ENCODE data around the gene GRIN1. TPM values are rescaled to one million over a fixed set of nuclear protein-coding genes. Genes with fewer than 3 reads are reported as not detected.

The GRIN1 gene
- total and polyA plus RNA-seq, 10 of the 15 experiments (the other 5 are each of a cell fraction or from before 2014, with no cell fraction given): 0.05 to 0.10 (median 0.06) TPM; not detected in 6

DNA sequence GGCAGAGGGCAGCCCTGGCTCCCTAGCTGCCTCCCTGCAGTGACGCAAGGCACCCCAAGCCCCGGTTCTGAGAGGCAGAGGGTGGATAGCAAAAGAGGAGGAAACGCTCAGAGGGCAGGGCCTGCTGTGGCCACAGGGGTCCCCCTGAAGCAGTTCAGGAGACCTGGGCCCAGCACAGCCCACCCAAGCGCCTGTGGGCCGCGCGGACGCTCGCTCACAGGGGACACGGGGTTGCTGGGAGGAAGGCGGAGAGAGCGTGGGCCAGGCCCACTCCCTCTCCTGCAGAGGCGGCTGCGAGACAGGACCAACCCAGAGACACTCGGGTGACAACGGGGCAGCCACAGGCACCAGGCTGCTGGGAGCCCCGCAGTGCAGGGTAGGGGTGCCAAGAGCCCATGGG is 40.8 kb downstream of the GRIN1 start:
- ATAC-seq (no peak), FAIRE-seq (no peak), DNase-seq (ENCODE audit: low read depth, low spot score) (no peak)
- no peak overlapping the region for H3K27ac ChIP-seq (ENCODE audit: control insufficient read depth, insufficient read depth)
- H4K20me1 ChIP-seq (ENCODE audit: control insufficient read depth, insufficient read depth): no peaks in the 10 kb centered on the region
- intact Hi-C loops (cut with micrococcal nuclease; ENCODE audit: unreplicated experiment) (no loop called here), in situ Hi-C loops (cut with MboI) (no loop called here)
- H3K36me3 ChIP-seq (ENCODE audit: control insufficient read depth in 2 of 2, insufficient read depth in 2 of 2, low read length in 1 of 2): peaks cover 7 to 26% of the 10 kb centered on the region in 2 experiments
- ChIA-PET SMC1A (ENCODE audit: uncharacterized antibody, unreplicated experiment) (no interaction called here), CTCF (no interaction called here), POLR2A (no interaction called here), RAD21 (ENCODE audit: unreplicated experiment) (no interaction called here)
- H3K9ac ChIP-seq (ENCODE audit: control insufficient read depth, insufficient read depth, low read length): no peak overlapping the region
- no peaks in the 10 kb centered on the region for H3K27me3 ChIP-seq (replicated peaks in 1 of 2; ENCODE audit: control insufficient read depth in 2 of 2, insufficient read depth in 2 of 2, low read length in 1 of 2)
- no TSS peak for BruUV-seq (replicated peaks)
- H3K4me2 ChIP-seq (ENCODE audit: control insufficient read depth, insufficient read depth): no peak overlapping the region
- WGBS (ENCODE audit: insufficient coverage, insufficient replicate concordance, low lambda C conversion rate, missing lambda C conversion rate): 86% methylated on average over 17 of the region's 17 CpGs
- H3K79me2 ChIP-seq (ENCODE audit: control insufficient read depth, insufficient read depth, low read length): no peaks in the 10 kb centered on the region
- no peak for TF ChIP-seq FOS (IDR thresholded peaks at IDR 0.05; ENCODE audit: borderline replicate concordance, extremely low read depth, insufficient read length)
- TF ChIP-seq PAX5 (IDR thresholded peaks at IDR 0.05; ENCODE audit: borderline replicate concordance, low read depth, low read length): no peak
- TF ChIP-seq POLR2A (IDR thresholded peaks at IDR 0.05; ENCODE audit: low read depth, low read length): 0 out of 2 replicates have a peak, but pooled peaks have one; percentile 10
- H2AFZ ChIP-seq (ENCODE audit: control insufficient read depth, low read depth, low read length): no peak overlapping the region
- H3K4me3 ChIP-seq: no peak overlapping the region
- no peaks in the 10 kb centered on the region for H3K4me1 ChIP-seq (ENCODE audit: control insufficient read depth, insufficient read depth, low read length)
- H3K9me3 ChIP-seq (replicated peaks; ENCODE audit: control insufficient read depth, insufficient read depth, low read length): no peaks in the 10 kb centered on the region

DNA sequence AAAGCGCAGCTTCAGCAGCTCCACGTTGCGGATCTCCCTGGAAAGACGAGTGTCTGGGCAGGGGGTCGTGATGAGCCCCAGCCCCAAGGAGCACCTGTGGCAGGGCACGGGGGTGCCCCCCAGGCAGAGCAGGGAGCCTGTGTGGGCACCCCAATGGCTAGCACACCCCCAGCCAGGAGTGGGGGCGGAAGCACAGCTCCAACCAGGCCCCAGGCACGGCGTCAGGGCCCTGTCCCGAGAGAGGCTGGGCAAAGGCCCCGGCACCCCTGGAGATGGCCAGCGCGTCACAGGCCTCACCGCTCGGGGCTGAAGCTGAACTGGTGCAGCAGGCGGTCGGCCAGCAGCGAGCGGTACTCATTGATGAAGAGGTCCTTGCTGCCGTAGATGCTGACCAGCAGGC is 41.5 kb downstream of the GRIN1 start:
- intact Hi-C loops (cut with micrococcal nuclease; ENCODE audit: unreplicated experiment) (no loop called here), in situ Hi-C loops (cut with MboI) (no loop called here)
- FAIRE-seq (no peak), DNase-seq (ENCODE audit: low read depth, low spot score) (no peak), ATAC-seq (no peak)
- H3K4me3 ChIP-seq: no peak overlapping the region
- 92% methylated on average over 16 of the region's 20 CpGs for WGBS (ENCODE audit: insufficient coverage, insufficient replicate concordance, low lambda C conversion rate, missing lambda C conversion rate)
- no peaks in the 10 kb centered on the region for H4K20me1 ChIP-seq (ENCODE audit: control insufficient read depth, insufficient read depth)
- H3K9ac ChIP-seq (ENCODE audit: control insufficient read depth, insufficient read depth, low read length): no peak overlapping the region
- H3K36me3 ChIP-seq (ENCODE audit: control insufficient read depth in 2 of 2, insufficient read depth in 2 of 2, low read length in 1 of 2): peaks cover 7 to 28% of the 10 kb centered on the region in 2 experiments
- H3K4me2 ChIP-seq (ENCODE audit: control insufficient read depth, insufficient read depth): no peak overlapping the region
- H3K79me2 ChIP-seq (ENCODE audit: control insufficient read depth, insufficient read depth, low read length): no peaks in the 10 kb centered on the region
- H2AFZ ChIP-seq (ENCODE audit: control insufficient read depth, low read depth, low read length): no peak overlapping the region
- BruUV-seq (replicated peaks): no TSS peak
- H3K27me3 ChIP-seq (replicated peaks in 1 of 2; ENCODE audit: control insufficient read depth in 2 of 2, insufficient read depth in 2 of 2, low read length in 1 of 2): no peaks in the 10 kb centered on the region
- no peaks in the 10 kb centered on the region for H3K4me1 ChIP-seq (ENCODE audit: control insufficient read depth, insufficient read depth, low read length)
- ChIA-PET CTCF (no interaction called here), RAD21 (ENCODE audit: unreplicated experiment) (interaction anchor here (0.5 kb wide), 1 partner anchor 53 kb away, joined by 3 read pairs; no protein-coding TSS in a partner anchor), POLR2A (no interaction called here), SMC1A (ENCODE audit: uncharacterized antibody, unreplicated experiment) (interaction anchor here (0.9 kb wide), 1 partner anchor 9 kb away, joined by 3 read pairs; no protein-coding TSS in a partner anchor)
- no peak overlapping the region for H3K27ac ChIP-seq (ENCODE audit: control insufficient read depth, insufficient read depth)
- no peaks in the 10 kb centered on the region for H3K9me3 ChIP-seq (replicated peaks; ENCODE audit: control insufficient read depth, insufficient read depth, low read length)
- TF ChIP-seq PAX5 (IDR thresholded peaks at IDR 0.05; ENCODE audit: borderline replicate concordance, low read depth, low read length) (no peak), LARP7 (IDR thresholded peaks at IDR 0.05) (no peak), NR2C1 (IDR thresholded peaks at IDR 0.05) (no peak), CEBPB (IDR thresholded peaks at IDR 0.05; ENCODE audit: borderline replicate concordance in 1 of 2, low read depth in 2 of 2, low read length in 2 of 2) (no peak), SUZ12 (IDR thresholded peaks at IDR 0.05; ENCODE audit: unreplicated experiment) (no peak)
- TF ChIP-seq, protein P1, sequence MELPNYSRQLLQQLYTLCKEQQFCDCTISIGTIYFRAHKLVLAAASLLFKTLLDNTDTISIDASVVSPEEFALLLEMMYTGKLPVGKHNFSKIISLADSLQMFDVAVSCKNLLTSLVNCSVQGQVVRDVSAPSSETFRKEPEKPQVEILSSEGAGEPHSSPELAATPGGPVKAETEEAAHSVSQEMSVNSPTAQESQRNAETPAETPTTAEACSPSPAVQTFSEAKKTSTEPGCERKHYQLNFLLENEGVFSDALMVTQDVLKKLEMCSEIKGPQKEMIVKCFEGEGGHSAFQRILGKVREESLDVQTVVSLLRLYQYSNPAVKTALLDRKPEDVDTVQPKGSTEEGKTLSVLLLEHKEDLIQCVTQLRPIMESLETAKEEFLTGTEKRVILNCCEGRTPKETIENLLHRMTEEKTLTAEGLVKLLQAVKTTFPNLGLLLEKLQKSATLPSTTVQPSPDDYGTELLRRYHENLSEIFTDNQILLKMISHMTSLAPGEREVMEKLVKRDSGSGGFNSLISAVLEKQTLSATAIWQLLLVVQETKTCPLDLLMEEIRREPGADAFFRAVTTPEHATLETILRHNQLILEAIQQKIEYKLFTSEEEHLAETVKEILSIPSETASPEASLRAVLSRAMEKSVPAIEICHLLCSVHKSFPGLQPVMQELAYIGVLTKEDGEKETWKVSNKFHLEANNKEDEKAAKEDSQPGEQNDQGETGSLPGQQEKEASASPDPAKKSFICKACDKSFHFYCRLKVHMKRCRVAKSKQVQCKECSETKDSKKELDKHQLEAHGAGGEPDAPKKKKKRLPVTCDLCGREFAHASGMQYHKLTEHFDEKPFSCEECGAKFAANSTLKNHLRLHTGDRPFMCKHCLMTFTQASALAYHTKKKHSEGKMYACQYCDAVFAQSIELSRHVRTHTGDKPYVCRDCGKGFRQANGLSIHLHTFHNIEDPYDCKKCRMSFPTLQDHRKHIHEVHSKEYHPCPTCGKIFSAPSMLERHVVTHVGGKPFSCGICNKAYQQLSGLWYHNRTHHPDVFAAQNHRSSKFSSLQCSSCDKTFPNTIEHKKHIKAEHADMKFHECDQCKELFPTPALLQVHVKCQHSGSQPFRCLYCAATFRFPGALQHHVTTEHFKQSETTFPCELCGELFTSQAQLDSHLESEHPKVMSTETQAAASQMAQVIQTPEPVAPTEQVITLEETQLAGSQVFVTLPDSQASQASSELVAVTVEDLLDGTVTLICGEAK (IDR thresholded peaks at IDR 0.05; ENCODE audit: borderline replicate concordance): no peak
- TF ChIP-seq, protein P2, sequence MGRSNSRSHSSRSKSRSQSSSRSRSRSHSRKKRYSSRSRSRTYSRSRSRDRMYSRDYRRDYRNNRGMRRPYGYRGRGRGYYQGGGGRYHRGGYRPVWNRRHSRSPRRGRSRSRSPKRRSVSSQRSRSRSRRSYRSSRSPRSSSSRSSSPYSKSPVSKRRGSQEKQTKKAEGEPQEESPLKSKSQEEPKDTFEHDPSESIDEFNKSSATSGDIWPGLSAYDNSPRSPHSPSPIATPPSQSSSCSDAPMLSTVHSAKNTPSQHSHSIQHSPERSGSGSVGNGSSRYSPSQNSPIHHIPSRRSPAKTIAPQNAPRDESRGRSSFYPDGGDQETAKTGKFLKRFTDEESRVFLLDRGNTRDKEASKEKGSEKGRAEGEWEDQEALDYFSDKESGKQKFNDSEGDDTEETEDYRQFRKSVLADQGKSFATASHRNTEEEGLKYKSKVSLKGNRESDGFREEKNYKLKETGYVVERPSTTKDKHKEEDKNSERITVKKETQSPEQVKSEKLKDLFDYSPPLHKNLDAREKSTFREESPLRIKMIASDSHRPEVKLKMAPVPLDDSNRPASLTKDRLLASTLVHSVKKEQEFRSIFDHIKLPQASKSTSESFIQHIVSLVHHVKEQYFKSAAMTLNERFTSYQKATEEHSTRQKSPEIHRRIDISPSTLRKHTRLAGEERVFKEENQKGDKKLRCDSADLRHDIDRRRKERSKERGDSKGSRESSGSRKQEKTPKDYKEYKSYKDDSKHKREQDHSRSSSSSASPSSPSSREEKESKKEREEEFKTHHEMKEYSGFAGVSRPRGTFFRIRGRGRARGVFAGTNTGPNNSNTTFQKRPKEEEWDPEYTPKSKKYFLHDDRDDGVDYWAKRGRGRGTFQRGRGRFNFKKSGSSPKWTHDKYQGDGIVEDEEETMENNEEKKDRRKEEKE (IDR thresholded peaks at IDR 0.05): no peak
- TF ChIP-seq, protein P3, sequence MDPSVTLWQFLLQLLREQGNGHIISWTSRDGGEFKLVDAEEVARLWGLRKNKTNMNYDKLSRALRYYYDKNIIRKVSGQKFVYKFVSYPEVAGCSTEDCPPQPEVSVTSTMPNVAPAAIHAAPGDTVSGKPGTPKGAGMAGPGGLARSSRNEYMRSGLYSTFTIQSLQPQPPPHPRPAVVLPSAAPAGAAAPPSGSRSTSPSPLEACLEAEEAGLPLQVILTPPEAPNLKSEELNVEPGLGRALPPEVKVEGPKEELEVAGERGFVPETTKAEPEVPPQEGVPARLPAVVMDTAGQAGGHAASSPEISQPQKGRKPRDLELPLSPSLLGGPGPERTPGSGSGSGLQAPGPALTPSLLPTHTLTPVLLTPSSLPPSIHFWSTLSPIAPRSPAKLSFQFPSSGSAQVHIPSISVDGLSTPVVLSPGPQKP (IDR thresholded peaks at IDR 0.05; ENCODE audit: low read depth, low read length): no peak
